ENCODE data around the gene FGD5.

FGD5 gene

GRCh38 chr3:14876921-14877333 is 58.2 kb downstream of the FGD5 start:
- H3K4me1 ChIP-seq: no peaks in the 10 kb centered on the region
- H3K9me3 ChIP-seq (ENCODE audit: control insufficient read depth, low read length): no peaks in the 10 kb centered on the region
- no peak overlapping the region for H2AFZ ChIP-seq
- no peak overlapping the region for H3K9ac ChIP-seq
- no peak overlapping the region for H3K4me3 ChIP-seq (ENCODE audit: low read depth, low read length)
- H3K79me2 ChIP-seq: no peaks in the 10 kb centered on the region
- TF ChIP-seq CTCF (IDR thresholded peaks at IDR 0.05): no peak
- H3K27ac ChIP-seq: peak overlapping the region; percentile 58
- no peaks in the 10 kb centered on the region for H3K36me3 ChIP-seq (ENCODE audit: control insufficient read depth, insufficient read depth, low read length)
- no peak overlapping the region for H3K4me2 ChIP-seq (ENCODE audit: low read length)
- no peaks in the 10 kb centered on the region for H3K27me3 ChIP-seq (ENCODE audit: control insufficient read depth, insufficient read depth, low read length)

GRCh38 chr3:14877469-14877868 is 58.7 kb downstream of the FGD5 start:
- H2AFZ ChIP-seq: no peak overlapping the region
- peak overlapping the region; percentile 40 for H3K27ac ChIP-seq
- no peaks in the 10 kb centered on the region for H3K4me1 ChIP-seq
- no peak for TF ChIP-seq CTCF (IDR thresholded peaks at IDR 0.05)
- H3K36me3 ChIP-seq (ENCODE audit: control insufficient read depth, insufficient read depth, low read length): no peaks in the 10 kb centered on the region
- H3K9ac ChIP-seq: no peak overlapping the region
- no peaks in the 10 kb centered on the region for H3K27me3 ChIP-seq (ENCODE audit: control insufficient read depth, insufficient read depth, low read length)
- H3K4me2 ChIP-seq (ENCODE audit: low read length): no peak overlapping the region
- H3K9me3 ChIP-seq (ENCODE audit: control insufficient read depth, low read length): no peaks in the 10 kb centered on the region
- no peak overlapping the region for H3K4me3 ChIP-seq (ENCODE audit: low read depth, low read length)
- H3K79me2 ChIP-seq: no peaks in the 10 kb centered on the region

GRCh38 chr3:14879211-14879874 is 60.6 kb downstream of the FGD5 start:
- H3K36me3 ChIP-seq (ENCODE audit: control insufficient read depth, insufficient read depth, low read length): no peaks in the 10 kb centered on the region
- no peak overlapping the region for H2AFZ ChIP-seq
- TF ChIP-seq CTCF (IDR thresholded peaks at IDR 0.05): no peak
- no peaks in the 10 kb centered on the region for H3K4me1 ChIP-seq
- H3K27me3 ChIP-seq (ENCODE audit: control insufficient read depth, insufficient read depth, low read length): no peaks in the 10 kb centered on the region
- H3K4me2 ChIP-seq (ENCODE audit: low read length): no peak overlapping the region
- no peak overlapping the region for H3K9ac ChIP-seq
- no peak overlapping the region for H3K27ac ChIP-seq
- no peak overlapping the region for H3K4me3 ChIP-seq (ENCODE audit: low read depth, low read length)
- no peaks in the 10 kb centered on the region for H3K9me3 ChIP-seq (ENCODE audit: control insufficient read depth, low read length)
- no peaks in the 10 kb centered on the region for H3K79me2 ChIP-seq

- no peak for TF ChIP-seq CTCF (IDR thresholded peaks at IDR 0.05)
- H3K9me3 ChIP-seq (ENCODE audit: control insufficient read depth, low read length): no peaks in the 10 kb centered on the region
- no peak overlapping the region for H3K27ac ChIP-seq
- H3K4me1 ChIP-seq: no peaks in the 10 kb centered on the region
- no peak overlapping the region for H2AFZ ChIP-seq
- H3K9ac ChIP-seq: no peak overlapping the region
- H3K36me3 ChIP-seq (ENCODE audit: control insufficient read depth, insufficient read depth, low read length): no peaks in the 10 kb centered on the region
- H3K4me2 ChIP-seq (ENCODE audit: low read length): no peak overlapping the region
- no peaks in the 10 kb centered on the region for H3K27me3 ChIP-seq (ENCODE audit: control insufficient read depth, insufficient read depth, low read length)
- H3K79me2 ChIP-seq: no peaks in the 10 kb centered on the region
- no peak overlapping the region for H3K4me3 ChIP-seq (ENCODE audit: low read depth, low read length)
Measured at GRCh38 chr3:14880447-14881106, 61.8 kb downstream of the FGD5 start.

- Histone ChIP-seq H3K27me3 (ENCODE audit: control insufficient read depth, insufficient read depth, low read length) (no peaks in the 10 kb centered on the region), H3K36me3 (ENCODE audit: control insufficient read depth, insufficient read depth, low read length) (no peaks in the 10 kb centered on the region), H3K4me1 (no peaks in the 10 kb centered on the region), H3K79me2 (no peaks in the 10 kb centered on the region), H3K27ac (no peak overlapping the region), H3K9me3 (ENCODE audit: control insufficient read depth, low read length) (no peaks in the 10 kb centered on the region), H3K4me2 (ENCODE audit: low read length) (no peak overlapping the region), H3K9ac (no peak overlapping the region), H2AFZ (no peak overlapping the region), H3K4me3 (ENCODE audit: low read depth, low read length) (no peak overlapping the region)
- TF ChIP-seq CTCF (IDR thresholded peaks at IDR 0.05): no peak
Measured at GRCh38 chr3:14883226-14883625, 64.5 kb downstream of the FGD5 start.

All from parathyroid adenoma (tissue), 2 donors.